K562 (cell line): Measurements from ENCODE around the gene EVA1B. TPM values are rescaled to one million over a fixed set of nuclear protein-coding genes. Genes with fewer than 3 reads are reported as not detected.

ENCODE experiments used
- ATAC-seq: fragments of 200-7000 bp; cut with Tn5 transposase; 3 replicates; pipeline ENCODE4 v1.9.1; 2020; ENCODE audit warnings: moderate library complexity
- BruUV-seq: library from RNA; stranded (reverse); fragments of 400-500 nt; replicated peaks from 2 replicates; lab custom pipeline; 2021; lab: Mats Ljungman, UMichigan
- CTCF ChIA-PET: fragments of 300-600 bp; formaldehyde crosslinking; extraction: SDS; loops from one replicate; lab custom pipeline; 2021; ENCODE audit warnings: low intra/inter-chr PET ratio; lab: Yijun Ruan, JAX
- POLR2A ChIA-PET: fragments of 300-600, 350-650 bp; sonication (Branson Sonifier 250); formaldehyde crosslinking; extraction: SDS; loops from one replicate; lab custom pipeline; 2021; ENCODE audit warnings: antibody characterized with exemption, inconsistent platforms; lab: Yijun Ruan, JAX
- DNase-seq, 4 experiments: peaks; one replicate each; pipeline versions ENCODE4 v3.0.0 to v3.0.0-alpha.2; 2011 to 2018; ENCODE audit warnings: low spot score in 3 of 4, mixed read lengths in 3 of 4; ENCODE audit errors: extremely low read depth in 1 of 4
- FAIRE-seq: peaks from 2 replicates; lab custom pipeline; 2011; peaks lifted over from hg19 to GRCh38; lab: Jason Lieb, UNC
- H2AFZ ChIP-seq: 2 replicates; pipeline ENCODE4 v1.6.0; 2011; ENCODE audit warnings: low read depth, low read length, control low read depth, inconsistent platforms
- H3K27ac ChIP-seq: fragments of 200-600 bp; 3 replicates; pipeline ENCODE4 v1.8.0; 2011; ENCODE audit warnings: low read depth, mild to moderate bottlenecking, control low read depth, inconsistent platforms, low read length, moderate library complexity, mixed read lengths; ENCODE audit errors: extremely low read depth
- H3K27me3 ChIP-seq, 2 experiments: fragments of 300-600 bp in 1 of 2; 2 replicates in 1 of 2; 3 replicates in 1 of 2; pipeline versions ENCODE4 v1.6.0 to v1.8.0; 2011; ENCODE audit warnings: inconsistent platforms in 2 of 2, low read length in 2 of 2, mild to moderate bottlenecking in 1 of 2, mixed read lengths in 1 of 2, moderate library complexity in 1 of 2; ENCODE audit not compliant: control insufficient read depth in 2 of 2, insufficient read depth in 2 of 2
- H3K36me3 ChIP-seq: fragments of 300-600 bp; 3 replicates; pipeline ENCODE4 v1.8.0; 2011; ENCODE audit warnings: mild to moderate bottlenecking, low read length, inconsistent platforms; ENCODE audit not compliant: control insufficient read depth, insufficient read depth
- H3K4me1 ChIP-seq, 2 experiments: fragments of 200-600 bp in 1 of 2; replicated peaks in 1 of 2; 2 replicates in 1 of 2; 3 replicates in 1 of 2; pipeline versions ENCODE4 v1.5.1 to v1.8.0; 2011; ENCODE audit warnings: inconsistent platforms in 2 of 2, low read length in 2 of 2, mild to moderate bottlenecking in 1 of 2, mixed read lengths in 1 of 2, moderate library complexity in 1 of 2; ENCODE audit not compliant: control insufficient read depth in 2 of 2, insufficient read depth in 2 of 2
- H3K4me2 ChIP-seq: 2 replicates; pipeline ENCODE4 v1.6.1; 2011; ENCODE audit warnings: low read length, control low read depth, inconsistent platforms, mixed read lengths; ENCODE audit not compliant: insufficient read depth
- H3K4me3 ChIP-seq: fragments of 200-600 bp; sonication (generic), shearing (Covaris generic); 2 replicates; pipeline ENCODE4 v1.5.1; 2016; ENCODE audit warnings: control low read depth, inconsistent platforms
- H3K79me2 ChIP-seq: fragments of 200-600 bp; 3 replicates; pipeline ENCODE4 v1.8.0; 2011; ENCODE audit warnings: low read length, inconsistent platforms; ENCODE audit not compliant: control insufficient read depth, insufficient read depth
- H3K9ac ChIP-seq, 2 experiments: 2 replicates each; pipeline versions ENCODE4 v1.6.0 to v1.6.1; 2011; ENCODE audit warnings: low read depth in 2 of 2, low read length in 2 of 2, control low read depth in 1 of 2, inconsistent platforms in 1 of 2, mild to moderate bottlenecking in 1 of 2, mixed read lengths in 1 of 2; ENCODE audit not compliant: insufficient read depth in 1 of 2
- H3K9me1 ChIP-seq: one replicate; pipeline ENCODE4 v1.6.0; 2011; ENCODE audit warnings: inconsistent platforms, mild to moderate bottlenecking, low read length, moderate library complexity; ENCODE audit not compliant: control insufficient read depth, insufficient read depth
- H3K9me3 ChIP-seq: replicated peaks from 2 replicates; pipeline ENCODE4 v1.5.1; 2011; ENCODE audit warnings: low read depth, low read length, inconsistent platforms; ENCODE audit not compliant: control insufficient read depth, insufficient read depth
- H4K20me1 ChIP-seq: replicated peaks from 2 replicates; pipeline ENCODE4 v1.6.1; 2011; ENCODE audit warnings: low read length, inconsistent platforms, mixed read lengths; ENCODE audit not compliant: control insufficient read depth, insufficient read depth
- HNRNPL ChIP-seq: fragments of 200-400 bp; formaldehyde crosslinking; IDR thresholded peaks from 2 replicates; pipeline ENCODE4 v1.6.1; 2017; ENCODE audit warnings: low read depth, mild to moderate bottlenecking, low read length
- NFE2 ChIP-seq: IDR thresholded peaks from 2 replicates; pipeline ENCODE4 v1.6.1; 2014; ENCODE audit warnings: antibody characterized with exemption, low read depth
- RB1 ChIP-seq: fragments of 450-650 bp; IDR thresholded peaks from 2 replicates; pipeline ENCODE4 v1.6.1; 2017; ENCODE audit warnings: low read depth, mild to moderate bottlenecking
- REST ChIP-seq, 2 experiments: fragments of 450-650 bp; formaldehyde crosslinking in 1 of 2; IDR thresholded peaks; 2 replicates each; pipeline versions ENCODE4 v1.4.0 to v1.6.1; 2014 to 2020; ENCODE audit warnings: mild to moderate bottlenecking in 2 of 2, borderline replicate concordance in 1 of 2, low read depth in 1 of 2
- THAP7 ChIP-seq: fragments of 250-450 bp; sonication (Bioruptor Pico); IDR thresholded peaks from 2 replicates; pipeline ENCODE4 v1.5.0; 2021
- VEZF1 ChIP-seq: fragments of 200-800 bp; sonication (Bioruptor generic); IDR thresholded peaks from 2 replicates; pipeline ENCODE4 v1.6.1; 2017; ENCODE audit warnings: missing genetic modification characterization, missing compliant biosample characterization
- ZNF696 ChIP-seq: fragments of 250-450 bp; sonication (Bioruptor Pico); conservative IDR thresholded peaks from 2 replicates; pipeline ENCODE4 v1.4.0; 2020; ENCODE audit warnings: mild to moderate bottlenecking, moderate library complexity
- WGBS: fragments of 100-300 bp; shearing (Covaris generic); methylation state at CpG from one replicate; pipeline ENCODE4 v1.1.6; 2016; ENCODE audit warnings: low coverage, mixed read lengths; ENCODE audit not compliant: insufficient coverage; ENCODE audit errors: missing lambda C conversion rate; 5-methylcytosine and 5-hydroxymethylcytosine counted together
- in situ Hi-C: fragments of 300-500 bp; cut with MboI; formaldehyde crosslinking; loops from 4 replicates; pipeline ENCODE4 v1.15.0; 2018; ENCODE audit warnings: inconsistent platforms, mixed read lengths
- intact Hi-C: fragments of 100-400 bp; cut with micrococcal nuclease; formaldehyde crosslinking; loops from 2 replicates; pipeline ENCODE4 v1.14.2; 2022
- polyA plus RNA-seq, 8 experiments: library from polyadenylated mRNA; depleted of rRNA in 4 of 8; stranded (reverse) in 5 of 8; unstranded in 3 of 8; fragments of >200 nt; fragmentation: Nextera tagmentation in 2 of 8; fragmentation: Illumina TruSeq in 1 of 8; extraction: Ambion mirVana in 2 of 8; extraction: Trizol in 1 of 8; gene quantifications; 2 replicates each; pipeline versions ENCODE4 v1.2.1 to v1.2.3, GENCODE V29; 2011 to 2014; ENCODE audit warnings: inconsistent platforms in 1 of 8, missing spikeins in 1 of 8
- total RNA-seq, 7 experiments: library from RNA; depleted of rRNA in 6 of 7; stranded (reverse); fragments of >200 nt in 6 of 7; fragmentation: Illumina TruSeq in 2 of 7; extraction: Trizol in 2 of 7; gene quantifications; 2 replicates each; pipeline versions ENCODE4 v1.2.1 to v1.2.3, GENCODE V29; 2011 to 2021; ENCODE audit warnings: low replicate concordance in 1 of 7

EVA1B gene
- total and polyA plus RNA-seq, 9 of the 15 experiments (the other 6 are each of a cell fraction or from before 2014, with no cell fraction given) = 0.08 to 65.7 (median 2.4) TPM

GRCh38 chr1:36342426-36343185, 19.2 kb upstream of the EVA1B start:
- Histone ChIP-seq H3K9me3 (no peaks in the 10 kb centered on the region), H3K4me2 (no peak overlapping the region), H3K79me2 (no peaks in the 10 kb centered on the region), H3K4me1 (peaks cover 0 to 44% of the 10 kb centered on the region in 2 experiments; a peak in 4 of 5 replicates), H3K36me3 (peaks cover 78% of the 10 kb centered on the region; the same call in 2 of the 3 replicates), H2AFZ (no peak overlapping the region), H4K20me1 (peaks cover 7% of the 10 kb centered on the region; the same call in 1 of the 2 replicates), H3K9ac (peak overlapping the region in 1 of 2 experiments; percentile 21; a peak in 2 of 4 replicates), H3K27me3 (no peaks in the 10 kb centered on the region), H3K4me3 (no peak overlapping the region), H3K9me1 (peaks cover 5% of the 10 kb centered on the region), H3K27ac (no peak overlapping the region)
- BruUV-seq = no TSS peak
- FAIRE-seq = peak; percentile 76
- ChIA-PET POLR2A (interaction anchor here (0.6 to 2.0 kb wide), 8 partner anchors 9 to 481 kb away, joined by 3 to 10 read pairs (median 4); no protein-coding TSS in a partner anchor), CTCF (interaction anchor here (0.6 to 2.5 kb wide), 2 partner anchors 78 to 166 kb away, joined by 3 to 27 read pairs; no protein-coding TSS in a partner anchor)
- WGBS = 79% methylated on average over 10 of the region's 10 CpGs
- in situ Hi-C loops = no loop called here
- intact Hi-C loops = loop anchor here (1.0 kb wide), 1 partner anchor 78 kb away; no protein-coding TSS in a partner anchor
- peak; percentile 70 for ATAC-seq
- DNase-seq = peak; percentile 31 to 62 (median 48)
- TF ChIP-seq RB1 (0 out of 2 replicates have a peak, but pooled peaks have one; percentile 37), VEZF1 (CRISPR knock-in tag) (peak; percentile 22; the same call in 1 of the 2 replicates), THAP7 (no peak), REST (IDR thresholded peaks at IDR 0.05; ENCODE audit: borderline replicate concordance) (peak; percentile 65; the same call in 1 of the 2 replicates), REST (CRISPR knock-in tag; IDR thresholded peaks at IDR 0.05; ENCODE audit: low read depth) (no peak), NFE2 (no peak), ZNF696 (CRISPR knock-in tag) (no peak), HNRNPL (no peak)
